ENCODE results near the gene USH1G.

USH1G gene

DNA sequence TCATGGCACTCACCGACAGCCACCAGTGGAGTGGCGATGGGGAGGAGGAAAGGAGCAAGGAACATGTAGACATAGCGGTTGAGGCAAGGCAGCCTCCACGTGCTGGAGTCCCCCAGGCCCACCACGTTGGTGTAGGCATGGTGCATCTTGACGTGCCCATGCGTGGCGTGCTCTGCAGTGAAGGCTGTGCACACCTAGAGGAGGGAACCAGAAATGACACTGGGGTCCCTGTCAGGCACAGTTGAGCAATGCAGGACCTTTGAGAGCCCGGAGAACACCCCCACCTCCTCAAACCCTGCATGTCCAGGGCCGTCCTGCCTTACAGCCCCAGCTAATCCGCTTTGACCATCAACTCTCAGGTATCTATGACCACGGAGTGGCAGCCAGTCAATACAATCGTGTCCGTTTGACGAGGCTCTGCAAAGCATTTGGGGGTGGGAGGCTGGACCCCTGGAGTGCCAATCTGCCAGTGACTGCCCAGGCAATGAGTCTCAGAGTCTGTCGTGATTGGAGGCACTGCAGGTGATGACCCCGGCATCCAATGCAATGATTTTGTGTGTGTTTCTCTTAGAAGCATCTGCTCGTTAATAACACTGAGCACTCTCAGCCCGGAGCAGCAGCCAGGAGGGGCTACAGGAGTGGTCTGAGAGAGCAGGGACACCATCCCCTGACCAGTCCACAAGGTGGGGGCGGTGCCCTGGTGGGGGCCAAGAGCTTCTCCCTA is 40.4 kb downstream of the USH1G start:
- Histone ChIP-seq H3K27me3 (ENCODE audit: low read depth, low read length) (no peaks in the 10 kb centered on the region), H3K36me3 (replicated peaks; ENCODE audit: low read depth, low read length) (no peaks in the 10 kb centered on the region), H3K27ac (ENCODE audit: low read length) (no peak overlapping the region), H3K4me1 (ENCODE audit: low read length) (no peaks in the 10 kb centered on the region), H4K20me1 (ENCODE audit: insufficient read depth, low read length) (no peaks in the 10 kb centered on the region), H3K4me3 (ENCODE audit: low read length) (no peak overlapping the region), H2AFZ (ENCODE audit: low read depth, low read length) (no peak overlapping the region), H3K9me3 (ENCODE audit: insufficient read depth, low read length) (no peaks in the 10 kb centered on the region), H3K9ac (ENCODE audit: low read length) (no peak overlapping the region), H3K4me2 (ENCODE audit: low read length) (no peak overlapping the region), H3K79me2 (ENCODE audit: low read length) (no peaks in the 10 kb centered on the region)
- TF ChIP-seq EZH2phosphoT487 (IDR thresholded peaks at IDR 0.05; ENCODE audit: low read depth) = no peak
- TF ChIP-seq, protein P1, sequence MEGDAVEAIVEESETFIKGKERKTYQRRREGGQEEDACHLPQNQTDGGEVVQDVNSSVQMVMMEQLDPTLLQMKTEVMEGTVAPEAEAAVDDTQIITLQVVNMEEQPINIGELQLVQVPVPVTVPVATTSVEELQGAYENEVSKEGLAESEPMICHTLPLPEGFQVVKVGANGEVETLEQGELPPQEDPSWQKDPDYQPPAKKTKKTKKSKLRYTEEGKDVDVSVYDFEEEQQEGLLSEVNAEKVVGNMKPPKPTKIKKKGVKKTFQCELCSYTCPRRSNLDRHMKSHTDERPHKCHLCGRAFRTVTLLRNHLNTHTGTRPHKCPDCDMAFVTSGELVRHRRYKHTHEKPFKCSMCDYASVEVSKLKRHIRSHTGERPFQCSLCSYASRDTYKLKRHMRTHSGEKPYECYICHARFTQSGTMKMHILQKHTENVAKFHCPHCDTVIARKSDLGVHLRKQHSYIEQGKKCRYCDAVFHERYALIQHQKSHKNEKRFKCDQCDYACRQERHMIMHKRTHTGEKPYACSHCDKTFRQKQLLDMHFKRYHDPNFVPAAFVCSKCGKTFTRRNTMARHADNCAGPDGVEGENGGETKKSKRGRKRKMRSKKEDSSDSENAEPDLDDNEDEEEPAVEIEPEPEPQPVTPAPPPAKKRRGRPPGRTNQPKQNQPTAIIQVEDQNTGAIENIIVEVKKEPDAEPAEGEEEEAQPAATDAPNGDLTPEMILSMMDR (IDR thresholded peaks at IDR 0.05; ENCODE audit: low read depth, low read length) = no peak

- Histone ChIP-seq H2AFZ (ENCODE audit: low read depth, low read length) (no peak overlapping the region), H3K4me2 (ENCODE audit: low read length) (no peak overlapping the region), H4K20me1 (ENCODE audit: insufficient read depth, low read length) (no peaks in the 10 kb centered on the region), H3K4me1 (ENCODE audit: low read length) (no peaks in the 10 kb centered on the region), H3K79me2 (ENCODE audit: low read length) (no peaks in the 10 kb centered on the region), H3K27me3 (ENCODE audit: low read depth, low read length) (no peaks in the 10 kb centered on the region), H3K9me3 (ENCODE audit: insufficient read depth, low read length) (no peaks in the 10 kb centered on the region), H3K4me3 (ENCODE audit: low read length) (no peak overlapping the region), H3K9ac (ENCODE audit: low read length) (no peak overlapping the region), H3K27ac (ENCODE audit: low read length) (no peak overlapping the region), H3K36me3 (replicated peaks; ENCODE audit: low read depth, low read length) (no peaks in the 10 kb centered on the region)
- TF ChIP-seq, protein P1 (IDR thresholded peaks at IDR 0.05; ENCODE audit: low read depth, low read length) = no peak
- TF ChIP-seq EZH2phosphoT487 (IDR thresholded peaks at IDR 0.05; ENCODE audit: low read depth) = no peak
Observed at GRCh38 chr17:74881073-74881472, 42.0 kb downstream of the USH1G start.

DNA sequence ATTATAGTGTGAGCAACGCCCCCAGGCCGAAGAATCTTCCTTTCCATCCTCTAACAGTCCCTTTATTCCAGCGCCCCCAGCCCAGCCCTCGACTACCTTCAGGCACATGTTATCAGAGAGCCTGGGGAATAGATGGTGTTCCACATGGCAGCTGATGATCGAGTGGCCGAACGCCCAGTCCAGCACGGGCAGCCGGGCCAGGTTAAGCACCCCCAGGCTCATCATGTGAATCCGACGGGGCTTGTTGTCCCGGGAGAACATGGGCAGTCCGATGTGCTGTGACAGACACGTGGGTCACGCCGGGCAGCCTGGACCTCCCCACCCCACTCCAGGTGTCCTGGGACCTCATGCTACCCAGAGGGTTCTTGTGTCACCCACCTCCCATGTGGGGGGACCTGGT is 43.7 kb downstream of the USH1G start:
- no peaks in the 10 kb centered on the region for H4K20me1 ChIP-seq (ENCODE audit: insufficient read depth, low read length)
- H3K79me2 ChIP-seq (ENCODE audit: low read length) = no peaks in the 10 kb centered on the region
- no peak overlapping the region for H2AFZ ChIP-seq (ENCODE audit: low read depth, low read length)
- no peaks in the 10 kb centered on the region for H3K36me3 ChIP-seq (replicated peaks; ENCODE audit: low read depth, low read length)
- 0 out of 2 replicates have a peak, but pooled peaks cover 1% of the 10 kb centered on the region for H3K4me1 ChIP-seq (ENCODE audit: low read length)
- H3K9me3 ChIP-seq (ENCODE audit: insufficient read depth, low read length) = no peaks in the 10 kb centered on the region
- H3K4me3 ChIP-seq (ENCODE audit: low read length) = no peak overlapping the region
- no peak overlapping the region for H3K27ac ChIP-seq (ENCODE audit: low read length)
- H3K4me2 ChIP-seq (ENCODE audit: low read length) = no peak overlapping the region
- no peak overlapping the region for H3K9ac ChIP-seq (ENCODE audit: low read length)
- no peaks in the 10 kb centered on the region for H3K27me3 ChIP-seq (ENCODE audit: low read depth, low read length)
- TF ChIP-seq EZH2phosphoT487 (IDR thresholded peaks at IDR 0.05; ENCODE audit: low read depth) = no peak
- TF ChIP-seq, protein P1 (IDR thresholded peaks at IDR 0.05; ENCODE audit: low read depth, low read length) = no peak

DNA sequence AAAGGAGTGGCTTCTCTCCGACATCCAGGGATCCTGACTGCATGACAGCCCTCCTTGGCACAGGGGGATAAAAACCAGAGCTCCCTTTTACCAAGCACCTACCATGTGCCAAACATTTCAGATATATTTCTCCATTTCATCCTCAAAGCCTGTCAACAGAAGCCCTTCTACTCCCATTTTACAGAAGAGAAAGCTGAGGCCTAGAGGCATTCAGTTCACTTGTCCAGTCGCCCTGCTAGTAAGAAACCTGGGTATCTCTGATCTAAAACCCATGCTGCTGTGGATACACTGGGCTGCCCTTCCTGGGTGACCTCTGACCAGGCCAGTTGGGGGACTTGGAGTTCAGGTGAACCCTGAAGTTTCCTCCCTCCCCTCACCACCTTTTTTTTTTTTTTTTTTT is 44.4 kb downstream of the USH1G start:
- H2AFZ ChIP-seq (ENCODE audit: low read depth, low read length) = no peak overlapping the region
- H3K27me3 ChIP-seq (ENCODE audit: low read depth, low read length) = no peaks in the 10 kb centered on the region
- H3K9me3 ChIP-seq (ENCODE audit: insufficient read depth, low read length) = no peaks in the 10 kb centered on the region
- H3K36me3 ChIP-seq (replicated peaks; ENCODE audit: low read depth, low read length) = no peaks in the 10 kb centered on the region
- no peak for TF ChIP-seq EZH2phosphoT487 (IDR thresholded peaks at IDR 0.05; ENCODE audit: low read depth)
- TF ChIP-seq, protein P1 (IDR thresholded peaks at IDR 0.05; ENCODE audit: low read depth, low read length) = no peak
- no peak overlapping the region for H3K27ac ChIP-seq (ENCODE audit: low read length)
- H3K9ac ChIP-seq (ENCODE audit: low read length) = no peak overlapping the region
- H4K20me1 ChIP-seq (ENCODE audit: insufficient read depth, low read length) = no peaks in the 10 kb centered on the region
- no peak overlapping the region for H3K4me2 ChIP-seq (ENCODE audit: low read length)
- no peak overlapping the region for H3K4me3 ChIP-seq (ENCODE audit: low read length)
- no peaks in the 10 kb centered on the region for H3K79me2 ChIP-seq (ENCODE audit: low read length)
- H3K4me1 ChIP-seq (ENCODE audit: low read length) = peaks cover 6% of the 10 kb centered on the region; the same call in 1 of the 2 replicates
